Upper lobe of right lung (tissue), 1 donor: Measurements from ENCODE around the gene ZBED1. TPM values are rescaled to one million over a fixed set of nuclear protein-coding genes. Genes with fewer than 3 reads are reported as not detected.
"Not testable (repeated sequence)": the region's sequence is repeated elsewhere in the genome, so short reads cannot be mapped to it uniquely, and the experiment has no call there.

Source experiments
- ATAC-seq: fragments of 200-7000 bp; cut with Tn5 transposase; one replicate; pipeline ENCODE4 v1.9.1; 2020; ENCODE audit warnings: mild to moderate bottlenecking, moderate library complexity
- DNase-seq: peaks from one replicate; pipeline ENCODE4 v3.0.0-alpha.2; 2020
- H3K27ac ChIP-seq: fragments of 200-600 bp; one replicate; pipeline ENCODE4 v1.8.0; 2022
- H3K27me3 ChIP-seq: fragments of 200-600 bp; one replicate; pipeline ENCODE4 v1.8.0; 2022; ENCODE audit warnings: mild to moderate bottlenecking
- H3K36me3 ChIP-seq: fragments of 200-600 bp; one replicate; pipeline ENCODE4 v1.8.0; 2022
- H3K4me1 ChIP-seq: fragments of 200-600 bp; one replicate; pipeline ENCODE4 v1.8.0; 2022
- H3K4me3 ChIP-seq: fragments of 200-600 bp; one replicate; pipeline ENCODE4 v1.8.0; 2022; ENCODE audit warnings: mild to moderate bottlenecking
- H3K9me3 ChIP-seq: fragments of 200-600 bp; one replicate; pipeline ENCODE4 v1.8.0; 2022
- intact Hi-C: fragments of 100-400 bp; cut with DNase I; formaldehyde crosslinking; loops from one replicate; pipeline ENCODE4 v1.11.0; 2022
- total RNA-seq: library from RNA; stranded (reverse); fragmentation: NEBNext Ultra II Directional; extraction: Animal tissue kit (Norgen Biotek cat#: 25700); gene quantifications from one replicate; pipeline ENCODE4 v1.2.1, GENCODE V29; 2021
- TF ChIP-seq, protein P1 (sequence below): fragments of 200-600 bp; IDR thresholded peaks from one replicate; pipeline ENCODE4 v1.8.0; 2022; ENCODE audit warnings: antibody characterized with exemption
- donor health status: DM: no; HTN: yes; CAD: no; lungs with severe emphysema.

ZBED1 gene
- total RNA-seq, 1 donor from 2014 or later, result 40.0 TPM

DNA sequence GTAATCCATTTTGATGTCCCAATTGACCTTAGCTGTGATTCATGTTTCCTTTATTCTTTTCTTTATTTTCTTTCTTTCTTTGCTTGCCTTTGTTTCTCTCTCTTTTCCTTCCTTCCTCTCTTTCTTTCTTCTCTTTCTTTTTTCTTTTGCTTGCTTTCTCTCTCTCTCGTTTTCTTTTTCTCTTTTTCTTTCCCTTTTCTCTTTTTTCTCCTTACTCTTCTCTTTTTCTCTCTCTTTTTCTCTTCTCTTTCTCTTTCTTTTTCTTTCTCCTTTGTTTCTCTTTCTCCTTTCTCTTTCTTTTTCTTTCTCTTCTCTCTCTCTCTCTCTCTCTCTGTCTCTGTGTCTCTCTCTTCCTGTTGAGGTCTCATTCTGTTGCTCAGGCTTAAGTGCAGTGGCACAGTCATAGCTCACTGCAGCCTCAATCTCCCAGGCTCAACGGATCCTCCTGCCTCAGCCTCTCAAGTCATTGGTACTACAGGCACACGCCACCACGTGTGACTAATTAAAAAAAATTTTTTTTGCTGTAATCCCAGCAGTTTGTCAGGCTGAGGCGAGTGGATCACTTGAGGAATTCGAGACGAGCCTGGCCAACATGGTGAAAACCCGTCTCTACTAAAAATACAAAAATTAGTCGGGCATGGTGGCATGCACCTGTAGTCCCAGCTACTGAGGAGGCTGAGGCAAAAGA, 8.0 kb upstream of the ZBED1 start:
- no peaks in the 10 kb centered on the region for H3K27me3 ChIP-seq
- no peaks in the 10 kb centered on the region for H3K4me1 ChIP-seq
- TF ChIP-seq, protein P1, sequence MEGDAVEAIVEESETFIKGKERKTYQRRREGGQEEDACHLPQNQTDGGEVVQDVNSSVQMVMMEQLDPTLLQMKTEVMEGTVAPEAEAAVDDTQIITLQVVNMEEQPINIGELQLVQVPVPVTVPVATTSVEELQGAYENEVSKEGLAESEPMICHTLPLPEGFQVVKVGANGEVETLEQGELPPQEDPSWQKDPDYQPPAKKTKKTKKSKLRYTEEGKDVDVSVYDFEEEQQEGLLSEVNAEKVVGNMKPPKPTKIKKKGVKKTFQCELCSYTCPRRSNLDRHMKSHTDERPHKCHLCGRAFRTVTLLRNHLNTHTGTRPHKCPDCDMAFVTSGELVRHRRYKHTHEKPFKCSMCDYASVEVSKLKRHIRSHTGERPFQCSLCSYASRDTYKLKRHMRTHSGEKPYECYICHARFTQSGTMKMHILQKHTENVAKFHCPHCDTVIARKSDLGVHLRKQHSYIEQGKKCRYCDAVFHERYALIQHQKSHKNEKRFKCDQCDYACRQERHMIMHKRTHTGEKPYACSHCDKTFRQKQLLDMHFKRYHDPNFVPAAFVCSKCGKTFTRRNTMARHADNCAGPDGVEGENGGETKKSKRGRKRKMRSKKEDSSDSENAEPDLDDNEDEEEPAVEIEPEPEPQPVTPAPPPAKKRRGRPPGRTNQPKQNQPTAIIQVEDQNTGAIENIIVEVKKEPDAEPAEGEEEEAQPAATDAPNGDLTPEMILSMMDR, result no peak
- H3K4me3 ChIP-seq, result no peak overlapping the region
- intact Hi-C loops, result no loop called here
- H3K9me3 ChIP-seq, result no peaks in the 10 kb centered on the region
- no peak overlapping the region for H3K27ac ChIP-seq
- ATAC-seq (no peak), DNase-seq (peak; percentile 26)
- no peaks in the 10 kb centered on the region for H3K36me3 ChIP-seq

DNA sequence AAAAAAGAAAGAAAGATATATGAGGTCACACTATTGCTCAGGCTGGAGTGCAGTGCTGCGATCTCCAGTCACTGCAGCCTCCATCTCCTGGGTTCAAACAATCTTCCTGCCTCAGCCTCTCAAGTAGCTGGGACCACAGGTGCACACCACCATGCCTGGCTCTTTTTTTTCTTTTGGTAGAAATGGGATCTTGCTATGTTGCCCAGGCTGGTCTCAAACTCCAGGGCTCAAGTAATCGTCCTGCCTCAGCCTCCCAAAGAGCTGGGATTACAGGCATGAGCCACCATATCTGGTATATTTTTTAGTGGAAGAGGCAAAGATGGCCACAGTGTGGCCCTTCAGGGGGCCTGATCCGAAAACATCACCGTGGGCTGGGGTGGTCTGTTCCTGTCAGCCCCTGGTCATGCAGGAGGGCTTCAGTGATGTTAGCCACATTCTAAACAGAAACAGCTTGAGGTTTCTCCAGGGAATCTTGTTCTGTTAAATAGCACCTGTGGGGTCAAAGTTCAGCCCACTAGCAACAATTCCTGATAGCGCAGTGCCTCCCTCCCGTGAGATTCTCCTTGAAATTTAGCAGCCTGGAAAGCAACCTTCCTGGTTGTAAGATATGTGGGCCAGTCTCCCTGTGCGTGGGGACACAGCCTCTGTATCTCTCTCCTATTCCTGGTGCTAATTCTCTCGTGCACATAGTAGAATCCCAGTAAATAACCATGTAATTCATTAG, 7.3 kb upstream of the ZBED1 start:
- no peak overlapping the region for H3K27ac ChIP-seq
- ATAC-seq (no peak), DNase-seq (peak; percentile 26)
- H3K27me3 ChIP-seq, result no peaks in the 10 kb centered on the region
- no peak overlapping the region for H3K4me3 ChIP-seq
- no peaks in the 10 kb centered on the region for H3K4me1 ChIP-seq
- TF ChIP-seq, protein P1, result no peak
- no peaks in the 10 kb centered on the region for H3K36me3 ChIP-seq
- no peaks in the 10 kb centered on the region for H3K9me3 ChIP-seq
- intact Hi-C loops, result no loop called here

DNA sequence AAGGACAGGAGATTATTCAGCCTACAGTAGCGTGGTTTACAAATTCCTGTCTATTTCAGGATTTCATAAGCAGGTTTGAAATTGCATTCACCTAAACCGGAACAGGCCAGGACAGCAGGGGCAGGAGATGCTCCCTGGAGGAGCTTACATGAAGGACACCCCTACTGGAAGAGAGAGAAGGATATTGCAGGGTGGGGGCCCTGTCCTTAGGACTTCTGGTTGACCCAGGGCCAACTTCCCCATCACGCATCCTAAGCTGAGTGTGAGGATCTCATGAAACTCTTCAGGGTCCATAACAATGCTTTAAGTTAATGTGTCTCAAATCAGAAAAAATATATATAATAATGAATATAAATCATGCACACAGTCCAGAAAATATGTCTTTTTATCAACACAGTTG, 6.4 kb upstream of the ZBED1 start:
- Histone ChIP-seq H3K9me3 (no peaks in the 10 kb centered on the region), H3K27ac (no peak overlapping the region), H3K4me1 (no peaks in the 10 kb centered on the region), H3K36me3 (no peaks in the 10 kb centered on the region), H3K4me3 (no peak overlapping the region), H3K27me3 (no peaks in the 10 kb centered on the region)
- DNase-seq (no peak), ATAC-seq (no peak)
- intact Hi-C loops, result no loop called here
- TF ChIP-seq, protein P1, result no peak

DNA sequence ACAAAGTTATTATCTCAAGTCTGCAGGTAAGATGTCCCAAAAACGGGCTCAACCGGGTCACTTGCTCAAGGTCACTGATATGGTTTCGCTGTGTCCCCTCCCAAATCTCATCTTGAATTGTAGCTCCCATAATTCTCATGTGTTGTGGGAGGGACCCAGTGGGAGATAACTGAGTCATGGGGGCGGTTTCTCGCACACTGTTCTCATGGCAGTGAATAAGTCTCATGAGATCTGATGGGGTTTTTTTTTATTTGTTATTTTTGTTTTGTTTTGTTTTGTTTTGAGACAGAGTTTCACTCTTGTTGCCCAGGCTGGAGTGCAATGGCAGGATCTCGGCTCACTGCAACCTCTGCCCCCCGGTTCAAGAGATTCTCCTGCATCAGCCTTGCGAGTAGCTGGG, 4.6 kb upstream of the ZBED1 start:
- intact Hi-C loops, H3K36me3 ChIP-seq, H3K9me3 ChIP-seq, H3K27ac ChIP-seq, DNase-seq, H3K4me3 ChIP-seq, ATAC-seq, H3K27me3 ChIP-seq, H3K4me1 ChIP-seq: not testable (repeated sequence)

DNA sequence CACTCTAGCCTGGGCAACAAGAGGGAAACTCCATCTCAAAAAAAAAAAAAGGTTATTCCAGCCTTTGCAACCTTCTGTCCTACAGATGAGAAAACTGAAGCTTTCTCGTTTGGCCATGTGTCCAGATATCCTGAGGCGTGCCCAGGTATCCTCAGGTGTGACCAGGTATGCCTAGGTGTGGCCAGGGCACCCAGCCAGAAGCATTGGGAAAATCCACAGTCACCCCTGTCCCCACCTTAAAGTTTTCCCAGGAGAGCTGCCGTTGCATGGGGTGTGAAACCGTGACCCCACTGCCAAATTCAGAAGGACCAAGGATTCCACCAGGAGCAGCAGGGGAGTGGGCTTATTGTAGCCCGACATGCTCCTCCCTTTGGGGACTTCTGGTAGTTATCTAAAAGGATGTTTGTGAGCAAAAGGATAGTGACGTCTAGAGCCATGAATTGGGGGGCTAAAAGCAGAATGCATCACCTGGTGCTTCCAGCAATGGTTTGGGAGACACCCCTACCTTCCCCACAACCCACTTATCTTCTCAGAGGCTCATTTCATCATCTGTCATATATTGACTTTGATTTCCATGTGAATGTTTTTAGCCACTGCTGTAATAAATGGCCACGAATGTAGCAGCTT, 4.0 kb upstream of the ZBED1 start:
- intact Hi-C loops, result no loop called here
- no peaks in the 10 kb centered on the region for H3K27me3 ChIP-seq
- ATAC-seq (no peak), DNase-seq (no peak)
- TF ChIP-seq, protein P1, result no peak
- H3K9me3 ChIP-seq, result no peaks in the 10 kb centered on the region
- peaks cover 1% of the 10 kb centered on the region for H3K4me1 ChIP-seq
- H3K36me3 ChIP-seq, result no peaks in the 10 kb centered on the region
- no peak overlapping the region for H3K27ac ChIP-seq
- no peak overlapping the region for H3K4me3 ChIP-seq
